K562 (cell line): Measurements from ENCODE around the gene SIX3. TPM values are rescaled to one million over a fixed set of nuclear protein-coding genes. Genes with fewer than 3 reads are reported as not detected.

Experiments
- ATAC-seq: fragments of 200-7000 bp; cut with Tn5 transposase; 3 replicates; pipeline ENCODE4 v1.9.1; 2020; ENCODE audit warnings: moderate library complexity
- BruUV-seq: library from RNA; stranded (reverse); fragments of 400-500 nt; replicated peaks from 2 replicates; lab custom pipeline; 2021; lab: Mats Ljungman, UMichigan
- CTCF ChIA-PET: fragments of 300-600 bp; formaldehyde crosslinking; extraction: SDS; loops from one replicate; lab custom pipeline; 2021; ENCODE audit warnings: low intra/inter-chr PET ratio; lab: Yijun Ruan, JAX
- POLR2A ChIA-PET: fragments of 300-600, 350-650 bp; sonication (Branson Sonifier 250); formaldehyde crosslinking; extraction: SDS; loops from one replicate; lab custom pipeline; 2021; ENCODE audit warnings: antibody characterized with exemption, inconsistent platforms; lab: Yijun Ruan, JAX
- DNase-seq, 4 experiments: peaks; one replicate each; pipeline versions ENCODE4 v3.0.0 to v3.0.0-alpha.2; 2011 to 2018; ENCODE audit warnings: low spot score in 3 of 4, mixed read lengths in 3 of 4; ENCODE audit errors: extremely low read depth in 1 of 4
- FAIRE-seq: peaks from 2 replicates; lab custom pipeline; 2011; peaks lifted over from hg19 to GRCh38; lab: Jason Lieb, UNC
- H2AFZ ChIP-seq: 2 replicates; pipeline ENCODE4 v1.6.0; 2011; ENCODE audit warnings: low read depth, low read length, control low read depth, inconsistent platforms
- H3K27ac ChIP-seq: fragments of 200-600 bp; 3 replicates; pipeline ENCODE4 v1.8.0; 2011; ENCODE audit warnings: low read depth, mild to moderate bottlenecking, control low read depth, inconsistent platforms, low read length, moderate library complexity, mixed read lengths; ENCODE audit errors: extremely low read depth
- H3K27me3 ChIP-seq, 2 experiments: fragments of 300-600 bp in 1 of 2; 2 replicates in 1 of 2; 3 replicates in 1 of 2; pipeline versions ENCODE4 v1.6.0 to v1.8.0; 2011; ENCODE audit warnings: inconsistent platforms in 2 of 2, low read length in 2 of 2, mild to moderate bottlenecking in 1 of 2, mixed read lengths in 1 of 2, moderate library complexity in 1 of 2; ENCODE audit not compliant: control insufficient read depth in 2 of 2, insufficient read depth in 2 of 2
- H3K36me3 ChIP-seq: fragments of 300-600 bp; 3 replicates; pipeline ENCODE4 v1.8.0; 2011; ENCODE audit warnings: mild to moderate bottlenecking, low read length, inconsistent platforms; ENCODE audit not compliant: control insufficient read depth, insufficient read depth
- H3K4me1 ChIP-seq, 2 experiments: fragments of 200-600 bp in 1 of 2; replicated peaks in 1 of 2; 2 replicates in 1 of 2; 3 replicates in 1 of 2; pipeline versions ENCODE4 v1.5.1 to v1.8.0; 2011; ENCODE audit warnings: inconsistent platforms in 2 of 2, low read length in 2 of 2, mild to moderate bottlenecking in 1 of 2, mixed read lengths in 1 of 2, moderate library complexity in 1 of 2; ENCODE audit not compliant: control insufficient read depth in 2 of 2, insufficient read depth in 2 of 2
- H3K4me2 ChIP-seq: 2 replicates; pipeline ENCODE4 v1.6.1; 2011; ENCODE audit warnings: low read length, control low read depth, inconsistent platforms, mixed read lengths; ENCODE audit not compliant: insufficient read depth
- H3K4me3 ChIP-seq: fragments of 200-600 bp; sonication (generic), shearing (Covaris generic); 2 replicates; pipeline ENCODE4 v1.5.1; 2016; ENCODE audit warnings: control low read depth, inconsistent platforms
- H3K79me2 ChIP-seq: fragments of 200-600 bp; 3 replicates; pipeline ENCODE4 v1.8.0; 2011; ENCODE audit warnings: low read length, inconsistent platforms; ENCODE audit not compliant: control insufficient read depth, insufficient read depth
- H3K9ac ChIP-seq, 2 experiments: 2 replicates each; pipeline versions ENCODE4 v1.6.0 to v1.6.1; 2011; ENCODE audit warnings: low read depth in 2 of 2, low read length in 2 of 2, control low read depth in 1 of 2, inconsistent platforms in 1 of 2, mild to moderate bottlenecking in 1 of 2, mixed read lengths in 1 of 2; ENCODE audit not compliant: insufficient read depth in 1 of 2
- H3K9me1 ChIP-seq: one replicate; pipeline ENCODE4 v1.6.0; 2011; ENCODE audit warnings: inconsistent platforms, mild to moderate bottlenecking, low read length, moderate library complexity; ENCODE audit not compliant: control insufficient read depth, insufficient read depth
- H3K9me3 ChIP-seq: replicated peaks from 2 replicates; pipeline ENCODE4 v1.5.1; 2011; ENCODE audit warnings: low read depth, low read length, inconsistent platforms; ENCODE audit not compliant: control insufficient read depth, insufficient read depth
- H4K20me1 ChIP-seq: replicated peaks from 2 replicates; pipeline ENCODE4 v1.6.1; 2011; ENCODE audit warnings: low read length, inconsistent platforms, mixed read lengths; ENCODE audit not compliant: control insufficient read depth, insufficient read depth
- ARID1B ChIP-seq: fragments of 450-650 bp; IDR thresholded peaks from 2 replicates; pipeline ENCODE4 v1.6.1; 2016; ENCODE audit warnings: antibody characterized with exemption, mild to moderate bottlenecking, inconsistent platforms
- CTCF ChIP-seq, 3 experiments: IDR thresholded peaks in 2 of 3; conservative IDR thresholded peaks in 1 of 3; 2 replicates each; pipeline ENCODE4 v1.5.1; 2011 to 2012; ENCODE audit warnings: low read length in 3 of 3, mild to moderate bottlenecking in 3 of 3, control low read depth in 2 of 3, improper control_type of control experiment in 1 of 3, inconsistent platforms in 1 of 3, low read depth in 1 of 3, mixed read lengths in 1 of 3, moderate library complexity in 1 of 3; ENCODE audit not compliant: insufficient read depth in 2 of 3
- CXXC5 ChIP-seq: fragments of 250-450 bp; sonication (Bioruptor Pico); IDR thresholded peaks from 2 replicates; pipeline ENCODE4 v1.8.0; 2022; ENCODE audit warnings: inconsistent platforms, mild to moderate bottlenecking, moderate library complexity
- HDAC3 ChIP-seq: fragments of 450-650 bp; IDR thresholded peaks from 2 replicates; pipeline ENCODE4 v1.6.1; 2018; ENCODE audit warnings: borderline replicate concordance, mild to moderate bottlenecking, moderate library complexity; ENCODE audit not compliant: partially characterized antibody
- MEF2A ChIP-seq: IDR thresholded peaks from 2 replicates; pipeline ENCODE4 v1.6.1; 2011; ENCODE audit warnings: low read depth, mild to moderate bottlenecking, low read length, moderate library complexity; ENCODE audit not compliant: control insufficient read depth
- NCOR1 ChIP-seq: fragments of 450-650 bp; IDR thresholded peaks from 2 replicates; pipeline ENCODE4 v1.6.1; 2016; ENCODE audit warnings: mild to moderate bottlenecking, moderate library complexity
- NR3C1 ChIP-seq: sonication (generic); formaldehyde crosslinking; IDR thresholded peaks from 2 replicates; pipeline ENCODE4 v1.8.1; 2022; ENCODE audit warnings: missing genetic modification reagents
- POLR2B ChIP-seq: fragments of 450-650 bp; IDR thresholded peaks from 2 replicates; pipeline ENCODE4 v1.6.1; 2018; ENCODE audit warnings: low read depth; ENCODE audit not compliant: partially characterized antibody
- RAD21 ChIP-seq, 2 experiments: fragments of 250-450 bp in 1 of 2; fragments of 450-650 bp in 1 of 2; sonication (Bioruptor Pico) in 1 of 2; formaldehyde crosslinking in 1 of 2; IDR thresholded peaks in 1 of 2; conservative IDR thresholded peaks in 1 of 2; 2 replicates each; pipeline versions ENCODE4 v1.4.0 to v1.8.0; 2020 to 2022; ENCODE audit warnings: mild to moderate bottlenecking in 2 of 2, moderate library complexity in 1 of 2
- SMARCA4 ChIP-seq: fragments of 450-650 bp; IDR thresholded peaks from 2 replicates; pipeline ENCODE4 v1.6.1; 2016
- SMC3 ChIP-seq: conservative IDR thresholded peaks from 2 replicates; pipeline ENCODE4 v1.6.1; 2011; ENCODE audit warnings: low read depth, low read length, improper control_type of control experiment; ENCODE audit not compliant: insufficient read depth
- SRSF3 ChIP-seq: fragments of 200-400 bp; formaldehyde crosslinking; IDR thresholded peaks from 2 replicates; pipeline ENCODE4 v1.6.1; 2016; ENCODE audit warnings: mild to moderate bottlenecking, low read length, moderate library complexity; ENCODE audit not compliant: insufficient read depth
- XRCC4 ChIP-seq: IDR thresholded peaks from one replicate; pipeline ENCODE4 v1.6.1; 2011; ENCODE audit not compliant: insufficient read depth, insufficient read length; ENCODE audit errors: extremely low read depth
- ZNF165 ChIP-seq: fragments of 250-450 bp; sonication (Bioruptor Pico); IDR thresholded peaks from 2 replicates; pipeline ENCODE4 v1.4.0; 2020; ENCODE audit warnings: borderline replicate concordance
- ZNF232 ChIP-seq: sonication (generic); formaldehyde crosslinking; IDR thresholded peaks from 2 replicates; pipeline ENCODE4 v1.8.0; 2022; ENCODE audit warnings: mild to moderate bottlenecking, missing genetic modification reagents
- ZNF239 ChIP-seq: fragments of 250-450 bp; sonication (Bioruptor Pico); IDR thresholded peaks from 2 replicates; pipeline ENCODE4 v1.4.0; 2020; ENCODE audit warnings: mild to moderate bottlenecking
- WGBS: fragments of 100-300 bp; shearing (Covaris generic); methylation state at CpG from one replicate; pipeline ENCODE4 v1.1.6; 2016; ENCODE audit warnings: low coverage, mixed read lengths; ENCODE audit not compliant: insufficient coverage; ENCODE audit errors: missing lambda C conversion rate; 5-methylcytosine and 5-hydroxymethylcytosine counted together
- in situ Hi-C: fragments of 300-500 bp; cut with MboI; formaldehyde crosslinking; loops from 4 replicates; pipeline ENCODE4 v1.15.0; 2018; ENCODE audit warnings: inconsistent platforms, mixed read lengths
- intact Hi-C: fragments of 100-400 bp; cut with micrococcal nuclease; formaldehyde crosslinking; loops from 2 replicates; pipeline ENCODE4 v1.14.2; 2022
- polyA plus RNA-seq, 8 experiments: library from polyadenylated mRNA; depleted of rRNA in 4 of 8; stranded (reverse) in 5 of 8; unstranded in 3 of 8; fragments of >200 nt; fragmentation: Nextera tagmentation in 2 of 8; fragmentation: Illumina TruSeq in 1 of 8; extraction: Ambion mirVana in 2 of 8; extraction: Trizol in 1 of 8; gene quantifications; 2 replicates each; pipeline versions ENCODE4 v1.2.1 to v1.2.3, GENCODE V29; 2011 to 2014; ENCODE audit warnings: inconsistent platforms in 1 of 8, missing spikeins in 1 of 8
- total RNA-seq, 7 experiments: library from RNA; depleted of rRNA in 6 of 7; stranded (reverse); fragments of >200 nt in 6 of 7; fragmentation: Illumina TruSeq in 2 of 7; extraction: Trizol in 2 of 7; gene quantifications; 2 replicates each; pipeline versions ENCODE4 v1.2.1 to v1.2.3, GENCODE V29; 2011 to 2021; ENCODE audit warnings: low replicate concordance in 1 of 7
- TF ChIP-seq, protein P1 (sequence below), 2 experiments: IDR thresholded peaks; 2 replicates each; pipeline ENCODE4 v1.6.1; 2012; ENCODE audit warnings: improper control_type of control experiment in 2 of 2, low read depth in 2 of 2, low read length in 2 of 2, borderline replicate concordance in 1 of 2

SIX3 gene
- total and polyA plus RNA-seq, 9 of the 15 experiments (the other 6 are each of a cell fraction or from before 2014, with no cell fraction given): not detected

DNA sequence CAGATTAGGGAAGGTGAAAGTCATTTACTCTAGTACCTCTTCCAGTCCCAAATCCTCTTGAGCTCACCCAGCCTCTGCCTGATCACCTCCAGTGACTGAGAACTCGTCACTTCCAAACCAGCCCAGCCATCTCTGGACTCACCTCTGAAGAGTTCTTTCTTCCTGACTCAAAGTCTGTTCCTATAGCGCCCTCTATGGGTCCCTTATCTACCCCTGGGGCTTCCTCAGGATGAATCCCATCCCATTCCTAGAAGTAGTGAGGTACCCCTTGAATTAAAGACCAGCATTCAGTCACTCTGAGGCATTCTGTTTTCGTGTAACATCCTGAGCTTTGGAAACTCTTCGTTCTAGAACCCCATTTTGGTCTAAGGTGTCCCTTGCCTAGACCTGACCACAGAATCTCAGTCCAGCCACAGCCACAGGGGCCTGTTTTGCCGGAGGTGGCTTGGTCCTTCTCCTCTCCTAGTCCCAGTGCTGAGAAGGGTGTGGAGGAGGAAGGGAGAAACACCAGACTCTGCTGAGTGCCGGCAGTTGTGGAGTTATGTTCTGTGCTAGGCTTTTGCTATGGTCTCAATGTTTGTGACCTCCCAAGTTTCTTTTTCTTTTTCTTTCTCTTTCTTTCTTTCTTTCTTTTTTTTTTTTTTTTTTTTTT, 32.7 kb downstream of the SIX3 start:
- 11% methylated on average over 4 of the region's 6 CpGs for WGBS
- Histone ChIP-seq H3K27me3 (peaks cover 10 to 42% of the 10 kb centered on the region in 2 experiments), H3K36me3 (no peaks in the 10 kb centered on the region), H3K9ac (no peak overlapping the region), H2AFZ (no peak overlapping the region), H4K20me1 (0 out of 2 replicates have a peak, but pooled peaks cover 7% of the 10 kb centered on the region), H3K4me1 (peaks cover 0 to 9% of the 10 kb centered on the region in 2 experiments; a peak in 2 of 5 replicates), H3K27ac (no peak overlapping the region), H3K9me1 (no peaks in the 10 kb centered on the region), H3K4me2 (no peak overlapping the region), H3K4me3 (no peak overlapping the region), H3K79me2 (no peaks in the 10 kb centered on the region), H3K9me3 (no peaks in the 10 kb centered on the region)
- CTCF ChIA-PET: interaction anchor here (0.9 to 1.5 kb wide), 2 partner anchors 495 to 730 kb away, joined by 3 read pairs; no protein-coding TSS in a partner anchor
- BruUV-seq: no TSS peak
- in situ Hi-C loops: loop anchor here (10.0 kb wide), 1 partner anchor 929 kb away; no protein-coding TSS in a partner anchor
- intact Hi-C loops: loop anchor here (5.0 kb wide), 1 partner anchor 577 kb away; no protein-coding TSS in a partner anchor
- POLR2A ChIA-PET: no interaction called here
- ATAC-seq (peak; percentile 86), DNase-seq (peak; percentile 59 to 68 (median 60)), FAIRE-seq (peak; percentile 81)
- no peak for TF ChIP-seq POLR2B
- no peak for TF ChIP-seq NR3C1 (CRISPR knock-in tag)
- no peak for TF ChIP-seq ZNF232 (CRISPR knock-in tag)
- no peak for TF ChIP-seq ZNF165 (CRISPR knock-in tag)
- TF ChIP-seq SMC3: peak; percentile 46; the same call in 1 of the 2 replicates
- TF ChIP-seq RAD21 (CRISPR knock-in tag; conservative IDR thresholded peaks at IDR 0.05 in 1 of 2, IDR thresholded peaks at IDR 0.05 in 1 of 2): peak; percentile 32 to 67
- TF ChIP-seq SMARCA4: no peak
- TF ChIP-seq MEF2A: no peak
- TF ChIP-seq ARID1B: no peak
- no peak for TF ChIP-seq ZNF239
- no peak for TF ChIP-seq XRCC4
- peak; percentile 61 to 79 (median 78); a peak in 5 of 6 replicates for TF ChIP-seq CTCF (IDR thresholded peaks at IDR 0.05 in 2 of 3, conservative IDR thresholded peaks at IDR 0.05 in 1 of 3; ENCODE audit: insufficient read depth in 2 of 3, low read depth in 1 of 3, low read length in 3 of 3)
- TF ChIP-seq, protein P1, sequence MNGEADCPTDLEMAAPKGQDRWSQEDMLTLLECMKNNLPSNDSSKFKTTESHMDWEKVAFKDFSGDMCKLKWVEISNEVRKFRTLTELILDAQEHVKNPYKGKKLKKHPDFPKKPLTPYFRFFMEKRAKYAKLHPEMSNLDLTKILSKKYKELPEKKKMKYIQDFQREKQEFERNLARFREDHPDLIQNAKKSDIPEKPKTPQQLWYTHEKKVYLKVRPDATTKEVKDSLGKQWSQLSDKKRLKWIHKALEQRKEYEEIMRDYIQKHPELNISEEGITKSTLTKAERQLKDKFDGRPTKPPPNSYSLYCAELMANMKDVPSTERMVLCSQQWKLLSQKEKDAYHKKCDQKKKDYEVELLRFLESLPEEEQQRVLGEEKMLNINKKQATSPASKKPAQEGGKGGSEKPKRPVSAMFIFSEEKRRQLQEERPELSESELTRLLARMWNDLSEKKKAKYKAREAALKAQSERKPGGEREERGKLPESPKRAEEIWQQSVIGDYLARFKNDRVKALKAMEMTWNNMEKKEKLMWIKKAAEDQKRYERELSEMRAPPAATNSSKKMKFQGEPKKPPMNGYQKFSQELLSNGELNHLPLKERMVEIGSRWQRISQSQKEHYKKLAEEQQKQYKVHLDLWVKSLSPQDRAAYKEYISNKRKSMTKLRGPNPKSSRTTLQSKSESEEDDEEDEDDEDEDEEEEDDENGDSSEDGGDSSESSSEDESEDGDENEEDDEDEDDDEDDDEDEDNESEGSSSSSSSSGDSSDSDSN (IDR thresholded peaks at IDR 0.05; ENCODE audit: borderline replicate concordance in 1 of 2, low read depth in 2 of 2, low read length in 2 of 2): no peak
- no peak for TF ChIP-seq CXXC5 (CRISPR knock-in tag)
- TF ChIP-seq SRSF3: no peak
- TF ChIP-seq HDAC3: no peak
- TF ChIP-seq NCOR1: no peak
